Suprapubic skin (tissue), 4 donors: Measurements from ENCODE around the gene RPS6KA4.

Source experiments
- EP300 ChIP-seq: sonication (generic); formaldehyde crosslinking; IDR thresholded peaks from one replicate; pipeline ENCODE4 v1.6.1; 2017; ENCODE audit warnings: antibody characterized with exemption
- POLR2A ChIP-seq, 2 donors: fragments of 450-650 bp; IDR thresholded peaks; one replicate each; pipeline ENCODE4 v1.6.1; 2017; ENCODE audit warnings: antibody characterized with exemption in 2 of 2, mild to moderate bottlenecking in 2 of 2, moderate library complexity in 2 of 2
- POLR2AphosphoS5 ChIP-seq, 3 donors: sonication (generic); formaldehyde crosslinking; IDR thresholded peaks; one replicate each; pipeline ENCODE4 v1.6.1; 2017; ENCODE audit warnings: antibody characterized with exemption in 3 of 3
- TF ChIP-seq, protein P1 (sequence below), 2 donors: fragments of 200-600 bp in 1 of 2; fragments of 450-650 bp in 1 of 2; sonication (generic) in 1 of 2; IDR thresholded peaks; one replicate each; pipeline ENCODE4 v1.5.1; 2016 to 2019; ENCODE audit warnings: antibody characterized with exemption in 2 of 2, mild to moderate bottlenecking in 1 of 2, moderate library complexity in 1 of 2

DNA sequence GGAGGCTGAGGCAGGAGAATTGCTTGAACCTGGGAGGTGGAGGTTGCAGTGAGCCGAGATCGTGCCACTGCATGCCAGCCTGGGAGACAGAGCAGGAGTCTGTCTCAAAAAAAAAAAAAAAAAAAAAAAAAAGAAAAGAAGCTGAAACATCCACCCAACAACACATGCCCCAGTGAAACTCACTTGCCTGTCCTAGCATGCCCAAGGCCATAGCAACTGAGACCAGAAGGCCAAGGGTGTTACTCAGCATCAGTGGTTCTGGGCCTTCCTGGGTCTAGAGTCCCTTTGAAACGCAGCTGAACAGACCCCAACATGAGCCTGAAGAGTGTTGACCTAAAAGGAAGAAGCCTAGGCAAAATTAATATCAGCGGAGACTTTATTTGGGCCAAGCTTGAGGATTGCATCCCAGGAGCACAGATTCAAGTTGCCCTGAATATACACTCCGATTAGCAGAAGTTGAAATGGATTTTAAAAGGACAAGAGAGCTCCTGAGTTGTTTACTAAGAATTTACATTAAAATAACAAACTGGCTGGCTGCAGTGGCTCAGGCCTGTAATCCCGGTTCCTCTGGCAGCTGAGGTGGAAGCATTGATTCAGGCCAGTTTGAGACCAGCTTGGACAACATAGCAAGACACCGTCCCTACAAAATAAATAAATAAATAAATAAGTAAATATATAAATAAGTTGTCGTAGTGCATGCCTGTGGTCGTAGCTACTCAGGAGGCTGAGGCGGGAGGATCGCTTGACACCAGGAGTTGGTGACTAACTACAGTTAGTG, 34.1 kb upstream of the RPS6KA4 start:
- TF ChIP-seq, protein P1, sequence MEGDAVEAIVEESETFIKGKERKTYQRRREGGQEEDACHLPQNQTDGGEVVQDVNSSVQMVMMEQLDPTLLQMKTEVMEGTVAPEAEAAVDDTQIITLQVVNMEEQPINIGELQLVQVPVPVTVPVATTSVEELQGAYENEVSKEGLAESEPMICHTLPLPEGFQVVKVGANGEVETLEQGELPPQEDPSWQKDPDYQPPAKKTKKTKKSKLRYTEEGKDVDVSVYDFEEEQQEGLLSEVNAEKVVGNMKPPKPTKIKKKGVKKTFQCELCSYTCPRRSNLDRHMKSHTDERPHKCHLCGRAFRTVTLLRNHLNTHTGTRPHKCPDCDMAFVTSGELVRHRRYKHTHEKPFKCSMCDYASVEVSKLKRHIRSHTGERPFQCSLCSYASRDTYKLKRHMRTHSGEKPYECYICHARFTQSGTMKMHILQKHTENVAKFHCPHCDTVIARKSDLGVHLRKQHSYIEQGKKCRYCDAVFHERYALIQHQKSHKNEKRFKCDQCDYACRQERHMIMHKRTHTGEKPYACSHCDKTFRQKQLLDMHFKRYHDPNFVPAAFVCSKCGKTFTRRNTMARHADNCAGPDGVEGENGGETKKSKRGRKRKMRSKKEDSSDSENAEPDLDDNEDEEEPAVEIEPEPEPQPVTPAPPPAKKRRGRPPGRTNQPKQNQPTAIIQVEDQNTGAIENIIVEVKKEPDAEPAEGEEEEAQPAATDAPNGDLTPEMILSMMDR (IDR thresholded peaks at IDR 0.05): no peak
- TF ChIP-seq EP300 (no peak), POLR2A (IDR thresholded peaks at IDR 0.05) (no peak), POLR2AphosphoS5 (IDR thresholded peaks at IDR 0.05) (no peak)
